A673 (cell line): ENCODE results near the gene TRDN. TPM values are rescaled to one million over a fixed set of nuclear protein-coding genes. Genes with fewer than 3 reads are reported as not detected.

Source experiments
- BruUV-seq: library from RNA; stranded (reverse); fragments of 400-500 nt; replicated peaks from 2 replicates; lab custom pipeline; 2021; lab: Mats Ljungman, UMichigan
- CTCF ChIA-PET: fragments of 300-600 bp; sonication (Branson Sonifier 250); formaldehyde crosslinking; loops from one replicate; lab custom pipeline; 2022; ENCODE audit warnings: antibody characterized with exemption; lab: Charles Lee
- POLR2A ChIA-PET: fragments of 300-600 bp; sonication (Branson Sonifier 250); formaldehyde crosslinking; loops from one replicate; lab custom pipeline; 2022; ENCODE audit warnings: antibody characterized with exemption; ENCODE audit not compliant: low non-redundant PET; lab: Charles Lee
- DNase-seq: peaks from one replicate; pipeline ENCODE4 v3.0.0-alpha.2; 2015; ENCODE audit warnings: low spot score
- H3K27ac ChIP-seq: fragments of 200-600 bp; sonication (generic); 2 replicates; pipeline ENCODE4 v1.5.1; 2016; ENCODE audit warnings: mixed run types, low read depth, mild to moderate bottlenecking, mixed read lengths, antibody characterized with exemption, low read length; ENCODE audit not compliant: poor library complexity, severe bottlenecking
- H3K27me3 ChIP-seq: fragments of 200-600 bp; sonication (generic); replicated peaks from 2 replicates; pipeline ENCODE4 v1.6.1; 2017; ENCODE audit warnings: mixed run types, low read depth, mild to moderate bottlenecking, mixed read lengths, antibody characterized with exemption, low read length; ENCODE audit not compliant: insufficient read depth, poor library complexity
- H3K36me3 ChIP-seq: fragments of 200-600 bp; sonication (generic); 2 replicates; pipeline ENCODE4 v1.6.1; 2016; ENCODE audit warnings: mixed run types, mild to moderate bottlenecking, mixed read lengths, antibody characterized with exemption, low read length; ENCODE audit not compliant: insufficient read depth, poor library complexity, severe bottlenecking
- H3K4me1 ChIP-seq: fragments of 200-600 bp; sonication (generic); 2 replicates; pipeline ENCODE4 v1.6.1; 2017; ENCODE audit warnings: mixed run types, mild to moderate bottlenecking, mixed read lengths, antibody characterized with exemption, low read length; ENCODE audit not compliant: insufficient read depth, poor library complexity, severe bottlenecking
- H3K4me3 ChIP-seq: fragments of 200-600 bp; sonication (generic); 2 replicates; pipeline ENCODE4 v1.5.1; 2016; ENCODE audit warnings: low read depth, mixed run types, mild to moderate bottlenecking, mixed read lengths, low read length; ENCODE audit not compliant: poor library complexity, severe bottlenecking
- H3K9me3 ChIP-seq: fragments of 200-600 bp; sonication (generic); 2 replicates; pipeline ENCODE4 v1.6.1; 2016; ENCODE audit warnings: mixed run types, low read depth, mild to moderate bottlenecking, mixed read lengths, antibody characterized with exemption, low read length; ENCODE audit not compliant: poor library complexity, severe bottlenecking
- EZH2 ChIP-seq: fragments of 200-600 bp; sonication (generic); IDR thresholded peaks from 2 replicates; pipeline ENCODE4 v1.6.1; 2017; ENCODE audit warnings: borderline replicate concordance, low read depth, mild to moderate bottlenecking, mixed read lengths, antibody characterized with exemption, low read length; ENCODE audit not compliant: poor library complexity, severe bottlenecking
- intact Hi-C: fragments of 100-400 bp; cut with micrococcal nuclease; formaldehyde crosslinking; loops from one replicate; pipeline ENCODE4 v1.10.0; 2022; ENCODE audit not compliant: unreplicated experiment
- total RNA-seq: library from RNA; stranded (reverse); gene quantifications from 2 replicates; pipeline ENCODE4 v1.2.3, GENCODE V29; 2021
- TF ChIP-seq, protein P1 (sequence below): fragments of 300-800, 200-600 bp; sonication (generic); conservative IDR thresholded peaks from 2 replicates; pipeline ENCODE4 v1.5.1; 2017; ENCODE audit warnings: low read depth, mild to moderate bottlenecking, antibody characterized with exemption, low read length, moderate library complexity, mixed read lengths

The TRDN gene
- total RNA-seq, 1 experiment from 2014 or later: 3.8 TPM

DNA sequence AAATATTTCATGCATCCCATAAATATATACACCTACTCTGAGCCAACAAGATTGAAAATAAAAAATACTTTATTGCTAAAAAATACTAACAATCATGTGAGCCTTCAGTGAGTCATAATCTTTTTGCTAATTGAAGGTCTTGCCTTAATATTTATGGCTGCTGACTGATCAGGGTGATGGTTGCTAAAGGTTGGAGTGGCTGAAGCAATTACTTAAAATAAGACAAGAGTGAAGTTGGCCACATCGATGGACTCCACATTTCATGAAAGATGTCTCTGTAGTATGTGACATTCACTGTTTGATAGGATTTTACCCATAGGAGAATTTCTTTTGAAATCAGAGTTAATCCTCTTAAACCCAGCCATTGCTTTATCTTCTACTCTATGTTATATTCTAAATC, 11.1 kb downstream of the TRDN start:
- Histone ChIP-seq H3K4me1 (peaks cover 10% of the 10 kb centered on the region), H3K4me3 (no peak overlapping the region), H3K27me3 (no peaks in the 10 kb centered on the region), H3K9me3 (no peaks in the 10 kb centered on the region), H3K36me3 (no peaks in the 10 kb centered on the region), H3K27ac (no peak overlapping the region)
- no peak for DNase-seq
- no TSS peak for BruUV-seq
- no peak for TF ChIP-seq EZH2
- TF ChIP-seq, protein P1, sequence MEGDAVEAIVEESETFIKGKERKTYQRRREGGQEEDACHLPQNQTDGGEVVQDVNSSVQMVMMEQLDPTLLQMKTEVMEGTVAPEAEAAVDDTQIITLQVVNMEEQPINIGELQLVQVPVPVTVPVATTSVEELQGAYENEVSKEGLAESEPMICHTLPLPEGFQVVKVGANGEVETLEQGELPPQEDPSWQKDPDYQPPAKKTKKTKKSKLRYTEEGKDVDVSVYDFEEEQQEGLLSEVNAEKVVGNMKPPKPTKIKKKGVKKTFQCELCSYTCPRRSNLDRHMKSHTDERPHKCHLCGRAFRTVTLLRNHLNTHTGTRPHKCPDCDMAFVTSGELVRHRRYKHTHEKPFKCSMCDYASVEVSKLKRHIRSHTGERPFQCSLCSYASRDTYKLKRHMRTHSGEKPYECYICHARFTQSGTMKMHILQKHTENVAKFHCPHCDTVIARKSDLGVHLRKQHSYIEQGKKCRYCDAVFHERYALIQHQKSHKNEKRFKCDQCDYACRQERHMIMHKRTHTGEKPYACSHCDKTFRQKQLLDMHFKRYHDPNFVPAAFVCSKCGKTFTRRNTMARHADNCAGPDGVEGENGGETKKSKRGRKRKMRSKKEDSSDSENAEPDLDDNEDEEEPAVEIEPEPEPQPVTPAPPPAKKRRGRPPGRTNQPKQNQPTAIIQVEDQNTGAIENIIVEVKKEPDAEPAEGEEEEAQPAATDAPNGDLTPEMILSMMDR: no peak
- ChIA-PET CTCF (no interaction called here), POLR2A (no interaction called here)
- intact Hi-C loops: no loop called here

DNA sequence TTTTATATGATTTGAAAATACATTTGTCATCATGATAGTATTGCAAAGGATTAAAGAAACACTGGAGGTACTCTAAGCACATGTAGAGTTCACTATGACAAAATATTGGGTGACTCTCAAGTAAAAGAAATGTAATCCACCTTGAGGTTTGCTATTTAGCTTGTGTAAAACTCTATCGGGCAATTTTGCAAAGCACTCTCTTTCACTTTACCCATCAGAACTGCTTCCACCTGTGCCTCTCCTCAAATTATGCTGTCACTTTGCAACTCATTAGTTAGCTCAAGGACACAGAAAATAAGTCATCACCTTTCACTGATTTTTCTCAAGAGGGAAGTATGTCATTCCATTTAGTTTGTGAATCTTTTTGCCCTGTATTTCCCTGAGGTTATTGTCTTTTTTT, 14.0 kb downstream of the TRDN start:
- Histone ChIP-seq H3K9me3 (no peaks in the 10 kb centered on the region), H3K27ac (no peak overlapping the region), H3K4me3 (no peak overlapping the region), H3K4me1 (no peaks in the 10 kb centered on the region), H3K27me3 (no peaks in the 10 kb centered on the region), H3K36me3 (no peaks in the 10 kb centered on the region)
- TF ChIP-seq, protein P1: no peak
- no peak for TF ChIP-seq EZH2
- BruUV-seq: no TSS peak
- ChIA-PET POLR2A (no interaction called here), CTCF (no interaction called here)
- DNase-seq: no peak
- intact Hi-C loops: no loop called here

DNA sequence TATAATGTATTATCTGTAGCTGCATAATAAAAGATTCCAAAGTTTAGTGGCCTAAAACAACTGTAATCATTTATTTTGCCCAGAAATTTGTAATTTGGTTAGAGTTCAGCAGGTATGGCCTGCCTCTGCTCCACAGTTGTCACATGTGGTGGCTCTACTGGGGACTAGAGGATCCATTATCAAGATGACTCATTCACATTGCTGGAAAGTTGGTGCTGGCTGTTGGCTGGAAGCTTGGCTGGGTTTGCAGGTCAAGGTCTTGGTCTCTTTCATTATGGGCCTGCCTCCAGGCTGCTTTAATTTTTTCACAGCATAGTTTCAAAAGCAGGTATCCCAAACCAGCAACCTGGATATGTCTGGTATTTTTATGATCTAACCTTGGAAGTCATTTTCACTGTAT, 17.6 kb downstream of the TRDN start:
- DNase-seq: no peak
- Histone ChIP-seq H3K27ac (no peak overlapping the region), H3K9me3 (no peaks in the 10 kb centered on the region), H3K4me1 (no peaks in the 10 kb centered on the region), H3K4me3 (no peak overlapping the region), H3K36me3 (no peaks in the 10 kb centered on the region), H3K27me3 (no peaks in the 10 kb centered on the region)
- TF ChIP-seq, protein P1: no peak
- no peak for TF ChIP-seq EZH2
- BruUV-seq: no TSS peak
- CTCF ChIA-PET: no interaction called here
- POLR2A ChIA-PET: no interaction called here
- intact Hi-C loops: no loop called here
